SU-DHL-6 (cell line): Measurements from ENCODE around the gene KIF1A.

ENCODE experiments used
- CTCF ChIP-seq: fragments of 200-600 bp; sonication (generic); IDR thresholded peaks from one replicate; pipeline ENCODE4 v1.5.1; 2017; ENCODE audit warnings: antibody characterized with exemption, mild to moderate bottlenecking, low read length, moderate library complexity; ENCODE audit not compliant: insufficient read depth, poor library complexity, severe bottlenecking
- EZH2phosphoT487 ChIP-seq: fragments of 200-600 bp; sonication (generic), shearing (Covaris generic); conservative IDR thresholded peaks from 2 replicates; pipeline ENCODE4 v1.6.1; 2018; ENCODE audit warnings: mild to moderate bottlenecking, antibody characterized with exemption, low read length, moderate library complexity, mixed read lengths

GRCh38 chr2:240688553-240688919, 131.5 kb downstream of the KIF1A start:
- TF ChIP-seq CTCF (no peak), EZH2phosphoT487 (no peak)
